IMR-90 (cell line): ENCODE measurements around the gene MAN1A2. TPM values are rescaled to one million over a fixed set of nuclear protein-coding genes. Genes with fewer than 3 reads are reported as not detected.

Source experiments
- ATAC-seq: fragments of 200-7000 bp; cut with Tn5 transposase; 2 replicates; pipeline ENCODE4 v1.9.1; 2020; ENCODE audit warnings: low read depth, mild to moderate bottlenecking, moderate library complexity
- BruUV-seq: library from RNA; stranded (reverse); fragments of 400-500 nt; replicated peaks from 2 replicates; lab custom pipeline; 2021; lab: Mats Ljungman, UMichigan
- CTCF ChIA-PET: fragments of 300-600 bp; formaldehyde crosslinking; extraction: SDS; loops from one replicate; lab custom pipeline; 2021; ENCODE audit warnings: antibody characterized with exemption; lab: Yijun Ruan, JAX
- POLR2A ChIA-PET: fragments of 300-600 bp; sonication (Branson Sonifier 250); formaldehyde crosslinking; loops from one replicate; lab custom pipeline; 2022; ENCODE audit warnings: antibody characterized with exemption; ENCODE audit not compliant: unreplicated experiment; lab: Charles Lee
- DNase-seq: peaks from one replicate; pipeline ENCODE4 v3.0.0; 2013
- H2AFZ ChIP-seq: replicated peaks from 2 replicates; pipeline ENCODE3; 2013; ENCODE audit warnings: low read length, mild to moderate bottlenecking; ENCODE audit not compliant: poor library complexity
- H2AK5ac ChIP-seq: 2 replicates; pipeline ENCODE4 v1.6.1; 2013; ENCODE audit warnings: low read depth, low read length, inconsistent platforms
- H2AK9ac ChIP-seq: replicated peaks from 2 replicates; pipeline ENCODE3; 2013; ENCODE audit warnings: mild to moderate bottlenecking, low read depth, low read length, moderate library complexity; ENCODE audit not compliant: poor library complexity
- H2BK120ac ChIP-seq: 2 replicates; pipeline ENCODE4 v1.6.1; 2013; ENCODE audit warnings: low read depth, low read length, inconsistent platforms
- H2BK15ac ChIP-seq: 3 replicates; pipeline ENCODE4 v1.6.1; 2013; ENCODE audit warnings: low read depth, low read length, inconsistent platforms
- H2BK20ac ChIP-seq: 2 replicates; pipeline ENCODE4 v1.6.1; 2013; ENCODE audit warnings: low read depth, mild to moderate bottlenecking, inconsistent platforms, low read length, moderate library complexity
- H2BK5ac ChIP-seq: 2 replicates; pipeline ENCODE4 v1.6.1; 2013; ENCODE audit warnings: mild to moderate bottlenecking, low read depth, low read length, inconsistent platforms; ENCODE audit not compliant: poor library complexity, severe bottlenecking
- H3K14ac ChIP-seq: replicated peaks from 2 replicates; pipeline ENCODE4 v1.6.1; 2013; ENCODE audit warnings: low read depth, low read length, inconsistent platforms
- H3K18ac ChIP-seq: 2 replicates; pipeline ENCODE4 v1.6.1; 2013; ENCODE audit warnings: low read depth, low read length, control low read depth
- H3K23ac ChIP-seq: 2 replicates; pipeline ENCODE4 v1.6.1; 2013; ENCODE audit warnings: low read depth, low read length, inconsistent platforms
- H3K27ac ChIP-seq: 2 replicates; pipeline ENCODE4 v1.5.1; 2013; ENCODE audit warnings: mild to moderate bottlenecking, control low read depth, low read length; ENCODE audit not compliant: insufficient read depth
- H3K27me3 ChIP-seq: 2 replicates; pipeline ENCODE4 v1.6.1; 2013; ENCODE audit warnings: low read length; ENCODE audit not compliant: control insufficient read depth, insufficient read depth
- H3K36me3 ChIP-seq: 2 replicates; pipeline ENCODE4 v1.6.1; 2013; ENCODE audit warnings: low read length, mixed read lengths; ENCODE audit not compliant: control insufficient read depth, insufficient read depth
- H3K4ac ChIP-seq: 2 replicates; pipeline ENCODE4 v1.6.1; 2013; ENCODE audit warnings: low read depth, low read length, inconsistent platforms
- H3K4me1 ChIP-seq: 2 replicates; pipeline ENCODE4 v1.6.1; 2013; ENCODE audit warnings: low read length, mixed read lengths; ENCODE audit not compliant: control insufficient read depth, insufficient read depth
- H3K4me2 ChIP-seq: 2 replicates; pipeline ENCODE4 v1.6.1; 2013; ENCODE audit warnings: low read depth, mild to moderate bottlenecking, control low read depth, low read length, moderate library complexity
- H3K4me3 ChIP-seq: 2 replicates; pipeline ENCODE4 v1.5.1; 2013; ENCODE audit warnings: low read depth, mild to moderate bottlenecking, control low read depth, low read length, moderate library complexity; ENCODE audit not compliant: insufficient read depth
- H3K56ac ChIP-seq: 2 replicates; pipeline ENCODE4 v1.6.1; 2013; ENCODE audit warnings: low read length, inconsistent platforms; ENCODE audit not compliant: insufficient read depth; ENCODE audit errors: extremely low read depth
- H3K79me1 ChIP-seq, 2 experiments: 2 replicates each; pipeline ENCODE4 v1.6.1; 2013; ENCODE audit warnings: low read length in 2 of 2, inconsistent platforms in 1 of 2, low read depth in 1 of 2
- H3K9ac ChIP-seq: 2 replicates; pipeline ENCODE4 v1.6.1; 2013; ENCODE audit warnings: low read depth, low read length, control low read depth
- H3K9me1 ChIP-seq: 2 replicates; pipeline ENCODE4 v1.6.1; 2013; ENCODE audit warnings: low read length, inconsistent platforms; ENCODE audit not compliant: insufficient read depth
- H3K9me3 ChIP-seq: 2 replicates; pipeline ENCODE4 v1.6.1; 2013; ENCODE audit warnings: low read length; ENCODE audit not compliant: control insufficient read depth, insufficient read depth
- H4K20me1 ChIP-seq: 2 replicates; pipeline ENCODE4 v1.6.1; 2013; ENCODE audit warnings: low read length, inconsistent platforms; ENCODE audit not compliant: insufficient read depth
- H4K5ac ChIP-seq: 2 replicates; pipeline ENCODE4 v1.6.1; 2013; ENCODE audit warnings: mild to moderate bottlenecking, low read depth, low read length, control low read depth
- H4K8ac ChIP-seq, 2 experiments: 2 replicates each; pipeline ENCODE4 v1.6.1; 2013; ENCODE audit warnings: low read depth in 2 of 2, low read length in 2 of 2, control low read depth in 1 of 2, inconsistent platforms in 1 of 2
- H4K91ac ChIP-seq: 2 replicates; pipeline ENCODE4 v1.6.1; 2013; ENCODE audit warnings: low read depth, low read length, inconsistent platforms; ENCODE audit not compliant: insufficient read depth
- ELK1 ChIP-seq: fragments of 150-350 bp; IDR thresholded peaks from 2 replicates; pipeline ENCODE4 v1.6.1; 2016; ENCODE audit warnings: low read depth, mild to moderate bottlenecking, low read length, moderate library complexity, borderline replicate concordance
- MXI1 ChIP-seq: IDR thresholded peaks from 2 replicates; pipeline ENCODE4 v1.6.1; 2012; ENCODE audit warnings: low read depth, mild to moderate bottlenecking, low read length, moderate library complexity, borderline replicate concordance
- RCOR1 ChIP-seq: IDR thresholded peaks from 2 replicates; pipeline ENCODE4 v1.6.1; 2012; ENCODE audit warnings: mild to moderate bottlenecking, low read length, improper control_type of control experiment; ENCODE audit not compliant: insufficient replicate concordance
- RFX5 ChIP-seq: IDR thresholded peaks from 2 replicates; pipeline ENCODE4 v1.8.0; 2012; ENCODE audit warnings: low read depth, mild to moderate bottlenecking, low read length, moderate library complexity
- whole genome bisulfite sequencing, 2 experiments: methylation state at CpG; one replicate each; pipeline versions ENCODE4 v1.1.5 to v1.1.7; 2013; ENCODE audit warnings: missing lambda C conversion rate in 2 of 2; ENCODE audit not compliant: insufficient read length in 1 of 2; ENCODE audit errors: extremely low coverage in 2 of 2; 5-methylcytosine and 5-hydroxymethylcytosine counted together
- dilution Hi-C: fragments of 300-500 bp; cut with HindIII; formaldehyde crosslinking; loops from one replicate; pipeline ENCODE4 v1.14.3; 2018; ENCODE audit warnings: low sequenced_read_pairs; ENCODE audit not compliant: unreplicated experiment
- in situ Hi-C: fragments of 300-500 bp; cut with MboI; formaldehyde crosslinking; loops from 3 replicates; pipeline ENCODE4 v1.14.3; 2019; ENCODE audit warnings: low sequenced_read_pairs, inconsistent platforms, mixed read lengths
- intact Hi-C: fragments of 100-400 bp; cut with micrococcal nuclease; formaldehyde crosslinking; loops from 2 replicates; pipeline ENCODE4 v1.10.0; 2022
- polyA plus RNA-seq, 3 experiments: library from polyadenylated mRNA; depleted of rRNA; stranded (reverse); fragments of >200 nt; gene quantifications; 2 replicates each; pipeline ENCODE4 v1.2.3, GENCODE V29; 2012; ENCODE audit warnings: low replicate concordance in 1 of 3
- total RNA-seq: library from RNA; depleted of rRNA; stranded (reverse); fragments of >200 nt; gene quantifications from 2 replicates; pipeline ENCODE4 v1.2.3, GENCODE V29; 2012

The MAN1A2 gene
- total and polyA plus RNA-seq, 2 of the 4 experiments (the other 2 are of a cell fraction), result 12.4 to 29.4 TPM

- Histone ChIP-seq H4K5ac (no peak overlapping the region), H3K79me1 (no peaks in the 10 kb centered on the region), H3K9me3 (no peaks in the 10 kb centered on the region), H2BK5ac (no peak overlapping the region), H2AK9ac (no peak overlapping the region), H3K9me1 (no peaks in the 10 kb centered on the region), H3K4me1 (no peaks in the 10 kb centered on the region), H3K56ac (no peak overlapping the region; the same call in 1 of the 2 replicates), H3K9ac (no peak overlapping the region), H4K8ac (no peak overlapping the region), H2BK15ac (no peak overlapping the region), H2BK20ac (no peak overlapping the region), H2AFZ (no peak overlapping the region), H3K23ac (no peak overlapping the region), H4K91ac (no peak overlapping the region), H3K4ac (no peak overlapping the region), H2BK120ac (no peak overlapping the region), H4K20me1 (no peaks in the 10 kb centered on the region), H3K27ac (no peak overlapping the region), H3K18ac (no peak overlapping the region), H3K4me2 (no peak overlapping the region), H3K27me3 (peaks cover 19% of the 10 kb centered on the region), H2AK5ac (no peak overlapping the region), H3K4me3 (no peak overlapping the region), H3K14ac (no peak overlapping the region), H3K36me3 (no peaks in the 10 kb centered on the region)
- ChIA-PET CTCF (interaction anchor here (0.5 to 0.8 kb wide), 2 partner anchors 13 to 14 kb away, joined by 3 read pairs; no protein-coding TSS in a partner anchor), POLR2A (no interaction called here)
- no peak for TF ChIP-seq RFX5
- no peak for TF ChIP-seq ELK1
- TF ChIP-seq MXI1, result no peak
- TF ChIP-seq RCOR1, result no peak
- no peak for DNase-seq
- in situ Hi-C loops (no loop called here), dilution Hi-C loops (no loop called here), intact Hi-C loops (no loop called here)
- 100% methylated on average over 1 of the region's 8 CpGs; no CpG with 5 or more reads in 1 of the 2 experiments for whole genome bisulfite sequencing, 2 experiments
- no peak for ATAC-seq
- no TSS peak for BruUV-seq
Observed at GRCh38 chr1:117564227-117565075, 197.2 kb downstream of the MAN1A2 start.
